GM18870 (cell line): ENCODE data around the gene POU5F1.
"Not testable (repeated sequence)": the region's sequence is repeated elsewhere in the genome, so short reads cannot be mapped to it uniquely, and the experiment has no call there.

Source experiments
- ATAC-seq: cut with Tn5 transposase; IDR thresholded peaks from one replicate; pipeline ENCODE4 v1.9.1; 2021; ENCODE audit warnings: moderate library complexity; ENCODE audit not compliant: unreplicated experiment

Gene POU5F1

GRCh38 chr6:31170600-31170881 lies at the start of gene POU5F1:
Gene POU5F1, minus strand, starts transcription at chr6:31170682. Its CDS starts 62 bp downstream, at chr6:31170620.
- no peak for ATAC-seq

DNA sequence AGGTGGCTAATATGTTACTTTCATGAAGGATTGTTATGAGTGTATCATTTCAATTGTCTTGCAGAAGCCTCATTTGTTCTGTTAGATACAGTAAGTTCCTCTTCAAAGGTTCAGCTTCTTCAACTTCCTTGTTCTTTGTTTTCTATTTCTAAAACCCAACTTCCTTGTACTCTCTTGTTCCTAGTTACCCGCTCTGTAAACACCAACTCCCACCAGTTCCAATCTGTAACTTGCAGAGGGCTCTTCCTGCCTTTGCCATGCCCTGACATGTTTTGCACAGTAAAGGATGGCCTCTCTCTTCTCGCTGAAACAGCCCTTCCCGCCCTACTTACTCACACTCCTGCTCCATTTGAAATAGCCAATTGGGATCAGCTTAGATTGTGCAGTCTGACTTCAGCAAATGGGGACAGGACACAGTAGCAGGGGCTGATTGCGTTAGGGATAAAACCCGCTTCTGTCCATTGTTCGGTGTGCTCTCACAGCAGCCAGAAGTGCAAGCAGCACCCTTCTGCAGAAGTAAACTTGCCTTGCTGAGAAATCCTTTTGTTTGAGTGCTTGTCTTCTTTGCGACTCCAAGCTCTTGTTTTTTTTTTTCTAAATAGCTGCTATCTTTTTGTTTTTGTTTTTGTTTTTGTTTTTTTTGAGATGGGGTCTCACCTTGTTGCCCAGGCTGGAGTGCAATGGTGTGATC lies 45.9 kb upstream of the POU5F1 start:
- no peak for ATAC-seq

DNA sequence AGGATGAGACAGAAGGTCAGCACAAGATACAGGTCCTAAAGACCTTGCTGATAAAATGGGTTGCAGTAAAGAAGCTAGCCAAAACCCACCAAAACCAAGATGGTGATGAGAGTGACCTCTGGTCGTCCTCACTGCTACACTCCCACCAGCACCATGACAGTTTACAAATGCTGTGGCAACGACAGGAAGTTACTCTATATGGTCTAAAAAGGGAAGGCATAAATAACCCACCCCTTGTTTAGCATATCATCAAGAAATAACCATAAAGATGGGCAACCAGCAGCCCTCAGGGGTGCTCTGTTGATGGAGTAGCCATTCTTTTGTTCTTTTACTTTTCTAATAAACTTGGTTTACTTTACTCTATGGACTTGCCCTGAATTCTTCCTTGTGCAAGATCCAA lies 44.7 kb upstream of the POU5F1 start:
- ATAC-seq: not testable (repeated sequence)

GRCh38 chr6:31214516-31214915 lies 44.0 kb upstream of the POU5F1 start:
- ATAC-seq: no peak

GRCh38 chr6:31210741-31211532 lies 40.5 kb upstream of the POU5F1 start:
- ATAC-seq: no peak

DNA sequence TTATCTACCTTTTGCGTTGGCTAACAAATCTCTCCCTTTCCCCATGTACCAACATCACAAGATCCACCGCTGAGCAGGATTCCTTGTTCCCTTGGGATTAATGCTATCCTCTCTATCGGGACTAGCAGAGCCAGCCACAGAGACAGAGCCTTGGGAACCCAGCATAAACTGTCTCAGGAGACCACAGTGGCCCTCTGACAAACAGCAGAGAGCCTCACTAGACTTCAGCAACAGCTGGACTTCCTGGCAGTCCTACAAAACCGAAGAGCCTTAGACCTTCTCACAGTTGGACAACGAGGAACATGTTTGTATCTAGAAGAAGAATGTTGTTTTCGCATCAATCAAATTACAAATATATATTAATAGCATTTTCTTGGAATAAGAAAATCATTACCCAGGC lies 39.6 kb upstream of the POU5F1 start:
- no peak for ATAC-seq

DNA sequence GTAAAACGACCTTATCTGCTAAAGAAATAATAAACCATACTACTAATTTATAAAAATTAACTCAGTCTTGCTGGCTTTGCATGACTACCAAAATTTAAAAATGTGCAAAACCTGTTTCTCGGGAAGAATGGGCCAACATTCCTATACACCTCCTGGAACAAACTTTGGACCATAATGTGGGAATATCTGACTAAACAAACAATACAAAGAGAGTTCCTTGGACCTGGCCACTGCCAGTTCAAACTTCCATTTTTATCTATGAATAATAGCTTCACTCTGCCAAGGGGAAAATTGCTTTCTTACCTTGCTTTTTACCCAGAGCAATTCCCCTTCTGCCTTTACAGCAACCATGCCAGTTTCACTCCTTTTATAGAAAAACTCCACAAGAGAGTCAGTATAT lies 38.7 kb upstream of the POU5F1 start:
- no peak for ATAC-seq

DNA sequence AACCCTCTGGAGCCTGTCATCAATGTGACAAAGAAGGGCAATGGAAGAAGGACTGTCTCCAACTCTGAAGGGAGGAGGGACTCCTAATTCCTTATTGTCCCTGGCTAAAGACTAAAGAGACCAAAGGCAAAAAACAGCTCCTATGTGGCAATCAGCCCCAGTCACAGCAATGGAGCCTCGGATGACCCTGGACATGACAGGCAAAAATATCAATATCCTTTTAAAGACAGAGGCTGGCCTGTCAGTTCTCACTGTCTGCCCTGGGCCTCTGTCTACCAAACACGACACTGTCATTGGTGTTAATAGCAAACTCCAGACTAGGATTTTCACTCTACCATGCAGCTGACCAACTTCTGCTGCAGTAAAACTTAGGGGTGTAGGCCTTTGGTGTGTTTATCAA lies 38.0 kb upstream of the POU5F1 start:
- ATAC-seq: no peak

- no peak for ATAC-seq
Measured at GRCh38 chr6:31205638-31206037, 35.2 kb upstream of the POU5F1 start.

- ATAC-seq: no peak
Measured at GRCh38 chr6:31204751-31205145, 34.3 kb upstream of the POU5F1 start.

DNA sequence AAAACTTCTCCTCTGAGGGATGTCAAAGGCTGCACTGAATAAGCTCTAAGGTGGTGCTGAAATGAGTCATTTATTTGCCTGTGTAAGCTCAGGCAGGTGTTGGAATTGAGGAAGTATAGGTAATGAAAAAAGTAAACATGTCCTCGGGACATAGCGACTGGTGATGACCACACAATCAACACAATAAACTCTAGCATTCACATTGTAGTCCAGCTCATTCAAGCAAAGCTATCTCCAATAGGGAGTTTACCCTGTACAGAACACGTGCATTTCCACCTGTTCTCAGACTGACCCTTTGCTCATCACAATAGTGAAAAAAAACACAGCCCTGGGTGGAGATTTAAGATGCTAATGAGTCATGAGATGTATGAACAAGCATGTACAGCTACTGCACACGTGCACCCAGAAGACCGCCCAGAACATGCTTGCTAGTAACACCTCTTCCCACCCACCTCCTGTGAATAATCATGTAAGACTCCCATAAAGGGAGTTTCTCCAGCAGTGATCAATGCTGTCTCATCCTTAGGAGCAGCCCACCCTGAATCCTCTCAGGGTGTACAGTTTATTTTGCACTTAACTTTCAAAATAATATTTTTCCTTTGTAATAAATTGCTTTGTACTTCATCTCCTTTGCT lies 33.0 kb upstream of the POU5F1 start:
- ATAC-seq: peak; percentile 58

DNA sequence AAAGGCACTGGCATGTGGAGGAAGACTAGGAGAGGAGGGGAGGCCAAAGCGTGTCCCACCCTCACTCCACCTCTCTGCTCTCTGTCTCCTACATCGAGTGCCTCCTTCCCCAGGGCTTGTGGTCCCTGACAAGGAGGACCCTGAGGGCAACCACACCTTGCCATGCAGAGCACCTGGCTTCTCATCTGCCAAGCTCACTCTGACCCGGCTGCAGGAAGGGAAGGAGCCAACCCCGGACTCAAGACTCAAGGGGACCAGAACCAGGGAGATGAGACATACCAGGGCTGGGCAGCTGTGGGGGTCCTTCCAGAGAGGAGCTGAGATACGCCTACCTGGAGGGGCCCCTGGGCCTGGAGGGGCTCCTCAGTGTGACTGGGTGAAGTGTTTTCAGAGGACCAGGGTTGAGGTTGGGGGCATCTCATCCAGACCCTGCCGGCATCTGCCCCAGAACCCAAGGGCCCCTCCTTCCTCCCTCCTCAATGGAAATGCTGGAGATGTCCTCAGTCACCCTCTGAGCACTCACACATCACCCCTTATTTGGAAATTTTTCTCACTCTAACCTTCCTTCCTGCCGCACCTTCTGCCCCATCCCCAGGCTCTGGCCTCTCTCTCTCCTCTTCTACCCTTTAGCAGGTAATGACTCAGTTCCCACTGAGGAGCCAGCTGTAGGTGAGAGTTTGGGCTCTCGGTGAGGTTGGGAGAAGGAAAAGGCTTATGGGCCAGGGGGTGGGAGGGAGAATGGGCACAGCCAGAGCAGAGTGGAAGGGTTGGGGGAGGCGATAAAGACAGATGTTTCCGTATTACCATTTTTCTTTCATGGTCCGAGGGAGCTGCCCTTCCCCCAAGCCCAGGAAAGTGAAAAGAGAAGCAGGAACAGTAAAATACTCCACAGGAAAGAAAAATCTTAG lies 32.0 kb upstream of the POU5F1 start:
- no peak for ATAC-seq

DNA sequence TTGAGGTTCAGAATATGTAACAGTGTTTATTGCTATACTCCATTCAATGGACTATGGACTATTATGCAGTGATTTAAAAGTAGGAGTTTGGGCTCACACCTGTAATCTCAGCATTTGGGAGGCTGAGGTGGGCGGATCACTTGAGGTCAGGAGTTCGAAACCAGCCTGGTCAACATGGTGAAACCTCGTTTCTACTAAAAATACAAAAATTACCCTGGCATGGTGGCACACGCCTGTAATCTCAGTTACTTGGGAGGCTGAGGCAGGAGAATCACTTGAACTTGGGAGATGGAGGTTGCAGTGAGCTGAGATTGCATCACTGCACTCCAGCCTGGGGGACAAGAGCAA lies 28.6 kb upstream of the POU5F1 start:
- not testable (repeated sequence) for ATAC-seq

GRCh38 chr6:31197559-31198305 lies 27.2 kb upstream of the POU5F1 start:
- peak; percentile 53 for ATAC-seq

DNA sequence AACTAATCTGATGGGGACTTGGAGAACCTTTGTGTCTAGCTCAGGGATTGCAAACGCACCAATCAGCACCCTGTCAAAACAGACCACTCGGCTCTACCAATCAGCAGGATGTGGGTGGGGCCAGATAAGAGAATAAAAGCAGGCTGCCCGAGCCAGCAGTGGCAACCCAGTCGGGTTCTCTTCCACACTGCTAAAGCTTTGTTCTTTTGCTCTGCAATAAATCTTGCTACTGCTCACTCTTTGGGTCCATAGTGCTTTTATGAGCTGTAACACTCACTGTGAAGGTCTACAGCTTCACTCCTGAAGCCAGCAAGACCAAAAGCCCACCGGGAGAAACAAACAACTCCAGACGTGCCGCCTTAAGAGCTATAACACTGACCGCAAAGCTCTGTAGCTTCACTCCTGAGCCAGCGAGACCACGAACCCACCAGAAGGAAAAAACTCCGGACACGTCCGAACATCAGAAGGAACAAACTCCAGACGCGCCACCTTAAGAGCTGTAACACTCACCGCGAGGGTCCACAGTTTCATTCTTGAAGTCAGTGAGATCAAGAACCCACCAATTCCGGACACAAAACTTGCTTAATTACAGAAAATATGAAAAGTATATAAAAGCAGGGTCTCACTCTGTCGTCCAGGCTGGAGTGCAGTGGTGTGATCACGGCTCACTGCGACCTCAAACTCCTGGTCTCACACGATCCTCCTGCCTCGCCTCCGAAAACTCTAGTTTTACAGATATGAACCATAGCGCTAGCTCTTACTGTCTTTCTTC lies 26.0 kb upstream of the POU5F1 start:
- ATAC-seq: not testable (repeated sequence)

DNA sequence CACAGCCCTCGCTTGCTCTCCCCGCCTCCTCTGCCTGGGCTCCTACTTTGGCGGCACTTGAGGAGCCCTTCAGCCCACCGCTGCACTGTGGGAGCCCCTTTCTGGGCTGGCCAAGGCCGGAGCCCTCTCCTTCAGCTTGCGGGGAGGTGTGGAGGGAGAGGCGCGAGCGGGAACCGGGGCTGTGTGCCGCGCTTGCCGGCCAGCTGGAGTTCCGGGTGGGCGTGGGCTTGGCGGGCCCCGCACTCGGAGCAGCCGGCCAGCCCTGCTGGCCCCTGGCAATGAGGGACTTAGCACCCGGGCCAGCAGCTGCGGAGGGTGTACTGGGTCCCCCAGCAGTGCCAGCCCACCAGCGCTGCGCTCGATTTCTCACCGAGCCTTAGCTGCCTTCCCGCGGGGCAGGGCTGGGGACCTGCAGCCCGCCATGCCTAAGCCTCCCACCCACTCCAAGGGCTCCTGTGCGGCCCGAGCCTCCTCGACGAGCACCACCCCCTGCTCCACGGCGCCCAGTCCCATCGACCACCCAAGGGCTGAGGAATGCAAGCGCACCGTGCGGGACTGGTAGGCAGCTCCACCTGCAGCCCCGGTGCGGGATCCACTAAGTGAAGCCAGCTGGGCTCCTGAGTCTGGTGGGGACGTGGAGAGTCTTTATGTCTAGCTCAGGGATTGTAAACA lies 25.0 kb upstream of the POU5F1 start:
- ATAC-seq: not testable (repeated sequence)

GRCh38 chr6:31194061-31194834 lies 23.8 kb upstream of the POU5F1 start:
- ATAC-seq: no peak

GRCh38 chr6:31193206-31193605 lies 22.7 kb upstream of the POU5F1 start:
- ATAC-seq: no peak
